Stimulated activated CD4-positive, alpha-beta T cell treated with anti-CD3 and anti-CD28 coated beads, Interleukin-12 subunit alpha, Interleukin-12 subunit beta, amount 100 ng/mL, for 4 hours (primary cell): ENCODE data around the gene USP5.
A peak's percentile ranks its signal among the peaks of the same experiment; 100 is the strongest.

Experiments
- DNase-seq: peaks from one replicate; pipeline ENCODE4 v3.0.0-alpha.2; 2020

Gene USP5

GRCh38 chr12:6826734-6827436 is 25.1 kb upstream of the USP5 start:
- DNase-seq: no peak

- DNase-seq: peak; percentile 53
Measured at GRCh38 chr12:6827437-6827911, 24.5 kb upstream of the USP5 start.

- DNase-seq: no peak
Measured at GRCh38 chr12:6827982-6828780, 23.8 kb upstream of the USP5 start, which contains the start of gene P3H3. P3H3 (plus strand) TSS chr12:6828407; CDS start chr12:6828441, 34 bp downstream.

GRCh38 chr12:6828781-6829535 is 23.0 kb upstream of the USP5 start:
- DNase-seq: peak; percentile 44

GRCh38 chr12:6829536-6830220 is 22.3 kb upstream of the USP5 start:
- DNase-seq: no peak

- no peak for DNase-seq
Measured at GRCh38 chr12:6830286-6830890, 21.6 kb upstream of the USP5 start.

- DNase-seq: no peak
Measured at GRCh38 chr12:6830999-6831398, 21.0 kb upstream of the USP5 start.

GRCh38 chr12:6831450-6831995 is 20.4 kb upstream of the USP5 start:
- no peak for DNase-seq

GRCh38 chr12:6832125-6832524 is 19.8 kb upstream of the USP5 start:
- no peak for DNase-seq

- no peak for DNase-seq
Measured at GRCh38 chr12:6833189-6833890, 18.6 kb upstream of the USP5 start.

- DNase-seq: no peak
Measured at GRCh38 chr12:6834254-6834653, 17.7 kb upstream of the USP5 start.

GRCh38 chr12:6834873-6835272 is 17.1 kb upstream of the USP5 start:
- DNase-seq: no peak

- DNase-seq: no peak
Measured at GRCh38 chr12:6836851-6837250, 15.1 kb upstream of the USP5 start.

- no peak for DNase-seq
Measured at GRCh38 chr12:6837370-6838060, 14.4 kb upstream of the USP5 start.

- no peak for DNase-seq
Measured at GRCh38 chr12:6838854-6839253, 13.1 kb upstream of the USP5 start.

GRCh38 chr12:6839482-6840201 is 12.3 kb upstream of the USP5 start:
- no peak for DNase-seq

- no peak for DNase-seq
Measured at GRCh38 chr12:6840330-6840729, 11.6 kb upstream of the USP5 start.

- no peak for DNase-seq
Measured at GRCh38 chr12:6840761-6841515, 11.0 kb upstream of the USP5 start, which contains the start of gene GNB3. GNB3 (plus strand) TSS chr12:6840925; CDS start chr12:6841288, 363 bp downstream.

GRCh38 chr12:6842075-6842474 is 9.9 kb upstream of the USP5 start:
- DNase-seq: no peak
